Panc1 (cell line): ENCODE measurements around the gene TSPAN10. TPM values are rescaled to one million over a fixed set of nuclear protein-coding genes. Genes with fewer than 3 reads are reported as not detected.
A peak's percentile ranks its signal among the peaks of the same experiment; 100 is the strongest.

Experiments used
- ATAC-seq: fragments of 200-7000 bp; cut with Tn5 transposase; 2 replicates; pipeline ENCODE4 v1.9.1; 2020; ENCODE audit warnings: mild to moderate bottlenecking, moderate library complexity
- BruUV-seq: library from RNA; stranded (reverse); fragments of 400-500 nt; replicated peaks from 2 replicates; lab custom pipeline; 2021; lab: Mats Ljungman, UMichigan
- CTCF ChIA-PET: fragments of 300-600 bp; sonication (Branson Sonifier 250); formaldehyde crosslinking; loops from one replicate; lab custom pipeline; 2022; ENCODE audit warnings: antibody characterized with exemption; lab: Charles Lee
- POLR2A ChIA-PET: fragments of 300-600 bp; sonication (Branson Sonifier 250); formaldehyde crosslinking; loops from one replicate; lab custom pipeline; 2022; ENCODE audit warnings: antibody characterized with exemption; lab: Charles Lee
- DNase-seq: peaks from one replicate; pipeline ENCODE4 v3.0.0-alpha.2; 2010; ENCODE audit warnings: low read depth, low spot score
- H3K27ac ChIP-seq: 2 replicates; pipeline ENCODE4 v1.5.1; 2011; ENCODE audit warnings: mild to moderate bottlenecking, low read length, inconsistent platforms
- H3K27me3 ChIP-seq: fragments of 200-500 bp; sonication (Bioruptor generic); 2 replicates; pipeline ENCODE4 v1.6.0; 2014; ENCODE audit warnings: low read length, inconsistent platforms; ENCODE audit not compliant: control insufficient read depth, insufficient read depth
- H3K36me3 ChIP-seq: fragments of 200-500 bp; sonication (Bioruptor generic); 2 replicates; pipeline ENCODE4 v1.5.1; 2014; ENCODE audit warnings: inconsistent platforms, mild to moderate bottlenecking, low read length, moderate library complexity; ENCODE audit not compliant: control insufficient read depth, insufficient read depth
- H3K4me1 ChIP-seq: 2 replicates; pipeline ENCODE4 v1.5.1; 2011; ENCODE audit warnings: inconsistent platforms, mild to moderate bottlenecking, low read length, moderate library complexity; ENCODE audit not compliant: control insufficient read depth, insufficient read depth
- H3K4me3 ChIP-seq, 2 experiments: 2 replicates each; pipeline ENCODE4 v1.5.1; 2011 to 2012; ENCODE audit warnings: low read depth in 2 of 2, low read length in 2 of 2, mild to moderate bottlenecking in 2 of 2, inconsistent platforms in 1 of 2, moderate library complexity in 1 of 2
- H3K9me3 ChIP-seq: fragments of 200-500 bp; sonication (Bioruptor generic); 2 replicates; pipeline ENCODE4 v1.5.1; 2014; ENCODE audit warnings: low read depth, mild to moderate bottlenecking, inconsistent platforms, low read length, moderate library complexity; ENCODE audit not compliant: control insufficient read depth, insufficient read depth
- POLR2AphosphoS5 ChIP-seq: IDR thresholded peaks from 2 replicates; pipeline ENCODE4 v1.6.1; 2012; ENCODE audit warnings: mild to moderate bottlenecking, low read depth, low read length, moderate library complexity
- REST ChIP-seq, 2 experiments: IDR thresholded peaks; 2 replicates each; pipeline ENCODE4 v1.6.1; 2011 to 2012; ENCODE audit warnings: low read depth in 2 of 2, control low read depth in 1 of 2, low read length in 1 of 2, mild to moderate bottlenecking in 1 of 2, moderate library complexity in 1 of 2; ENCODE audit not compliant: insufficient read depth in 1 of 2
- SIN3A ChIP-seq: IDR thresholded peaks from 2 replicates; pipeline ENCODE4 v1.6.1; 2012; ENCODE audit warnings: low read depth, mild to moderate bottlenecking, low read length, moderate library complexity, borderline replicate concordance; ENCODE audit not compliant: insufficient read depth
- TCF7L2 ChIP-seq: IDR thresholded peaks from 2 replicates; pipeline ENCODE4 v1.6.1; 2011; ENCODE audit warnings: mild to moderate bottlenecking, low read depth, low read length, inconsistent platforms
- in situ Hi-C: cut with HindIII; loops from 2 replicates; pipeline ENCODE4 v1.10.0; 2016; ENCODE audit warnings: low sequenced_read_pairs, low pct_unique_long_range_greater_than_20kb
- intact Hi-C: fragments of 100-400 bp; cut with micrococcal nuclease; formaldehyde crosslinking; loops from one replicate; pipeline ENCODE4 v1.10.0; 2022; ENCODE audit not compliant: unreplicated experiment
- total RNA-seq: library from RNA; stranded (reverse); gene quantifications from one replicate; pipeline ENCODE4 v1.2.1, GENCODE V29; 2021; ENCODE audit not compliant: unreplicated experiment
- TF ChIP-seq, protein P1 (sequence below): fragments of 450-650 bp; IDR thresholded peaks from 2 replicates; pipeline ENCODE4 v1.5.1; 2017; ENCODE audit warnings: mild to moderate bottlenecking

The TSPAN10 gene
- total RNA-seq, 1 experiment from 2014 or later, result 4.8 TPM

DNA sequence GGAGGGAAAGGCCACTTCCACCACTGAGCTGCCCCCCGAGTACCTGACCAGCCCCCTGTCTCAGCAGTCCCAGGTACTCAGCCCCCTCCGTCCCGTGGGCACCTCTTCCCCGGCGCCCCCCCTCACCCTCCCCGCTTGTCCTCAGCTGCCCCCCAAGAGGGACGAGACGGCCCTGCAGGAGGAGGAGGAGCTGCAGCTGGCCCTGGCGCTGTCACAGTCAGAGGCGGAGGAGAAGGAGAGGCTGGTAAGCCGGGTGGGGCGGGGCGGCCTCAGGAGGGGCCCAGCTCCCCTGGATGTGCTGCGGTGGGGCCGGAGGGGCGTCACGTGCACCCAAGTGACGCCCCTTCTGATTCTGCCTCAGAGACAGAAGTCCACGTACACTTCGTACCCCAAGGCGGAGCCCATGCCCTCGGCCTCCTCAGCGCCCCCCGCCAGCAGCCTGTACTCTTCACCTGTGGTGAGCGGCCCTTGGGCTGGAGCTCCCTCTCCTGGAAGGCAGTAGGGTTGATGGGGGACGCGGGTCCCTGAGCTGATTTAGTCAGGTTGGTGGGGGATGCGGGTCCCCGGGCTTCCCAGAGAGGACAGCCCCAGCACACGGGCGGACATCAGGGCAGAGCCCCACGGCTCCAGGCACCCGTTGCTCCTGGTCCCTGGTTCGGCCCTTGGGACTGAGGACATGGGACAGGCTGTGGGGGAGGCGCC lies 56.7 kb downstream of the TSPAN10 start:
- H3K9me3 ChIP-seq, result no peaks in the 10 kb centered on the region
- 0 out of 2 replicates have a peak, but pooled peaks have one; percentile 38 for ATAC-seq
- intact Hi-C loops (no loop called here), in situ Hi-C loops (no loop called here)
- peaks cover 16% of the 10 kb centered on the region for H3K36me3 ChIP-seq
- no TSS peak for BruUV-seq
- CTCF ChIA-PET, result interaction anchor here (0.6 to 0.9 kb wide), 2 partner anchors 14 to 18 kb away, joined by 5 read pairs; no protein-coding TSS in a partner anchor
- no peaks in the 10 kb centered on the region for H3K4me1 ChIP-seq
- POLR2A ChIA-PET, result no interaction called here
- H3K4me3 ChIP-seq, result no peak overlapping the region
- no peaks in the 10 kb centered on the region for H3K27me3 ChIP-seq
- TF ChIP-seq, protein P1, sequence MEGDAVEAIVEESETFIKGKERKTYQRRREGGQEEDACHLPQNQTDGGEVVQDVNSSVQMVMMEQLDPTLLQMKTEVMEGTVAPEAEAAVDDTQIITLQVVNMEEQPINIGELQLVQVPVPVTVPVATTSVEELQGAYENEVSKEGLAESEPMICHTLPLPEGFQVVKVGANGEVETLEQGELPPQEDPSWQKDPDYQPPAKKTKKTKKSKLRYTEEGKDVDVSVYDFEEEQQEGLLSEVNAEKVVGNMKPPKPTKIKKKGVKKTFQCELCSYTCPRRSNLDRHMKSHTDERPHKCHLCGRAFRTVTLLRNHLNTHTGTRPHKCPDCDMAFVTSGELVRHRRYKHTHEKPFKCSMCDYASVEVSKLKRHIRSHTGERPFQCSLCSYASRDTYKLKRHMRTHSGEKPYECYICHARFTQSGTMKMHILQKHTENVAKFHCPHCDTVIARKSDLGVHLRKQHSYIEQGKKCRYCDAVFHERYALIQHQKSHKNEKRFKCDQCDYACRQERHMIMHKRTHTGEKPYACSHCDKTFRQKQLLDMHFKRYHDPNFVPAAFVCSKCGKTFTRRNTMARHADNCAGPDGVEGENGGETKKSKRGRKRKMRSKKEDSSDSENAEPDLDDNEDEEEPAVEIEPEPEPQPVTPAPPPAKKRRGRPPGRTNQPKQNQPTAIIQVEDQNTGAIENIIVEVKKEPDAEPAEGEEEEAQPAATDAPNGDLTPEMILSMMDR, result no peak; the same call in 1 of the 2 replicates
- TF ChIP-seq POLR2AphosphoS5, result no peak
- TF ChIP-seq REST (IDR thresholded peaks at IDR 0.05; ENCODE audit: insufficient read depth in 1 of 2, low read depth in 2 of 2, low read length in 1 of 2), result no peak
- TF ChIP-seq TCF7L2, result no peak
- no peak for TF ChIP-seq SIN3A
- H3K27ac ChIP-seq, result no peak overlapping the region
- DNase-seq, result no peak

GRCh38 chr17:81694810-81695209 lies 57.8 kb downstream of the TSPAN10 start:
- Histone ChIP-seq H3K27me3 (no peaks in the 10 kb centered on the region), H3K4me1 (no peaks in the 10 kb centered on the region), H3K9me3 (no peaks in the 10 kb centered on the region), H3K27ac (no peak overlapping the region), H3K36me3 (peaks cover 15% of the 10 kb centered on the region), H3K4me3 (no peak overlapping the region)
- TF ChIP-seq, protein P1, result no peak
- TF ChIP-seq REST (IDR thresholded peaks at IDR 0.05; ENCODE audit: insufficient read depth in 1 of 2, low read depth in 2 of 2, low read length in 1 of 2) (no peak), SIN3A (no peak), POLR2AphosphoS5 (no peak), TCF7L2 (no peak)
- POLR2A ChIA-PET, result no interaction called here
- intact Hi-C loops (no loop called here), in situ Hi-C loops (no loop called here)
- CTCF ChIA-PET, result no interaction called here
- DNase-seq (no peak), ATAC-seq (no peak)
- no TSS peak for BruUV-seq
